ENCODE data around the gene GHRL.

Gene GHRL

DNA sequence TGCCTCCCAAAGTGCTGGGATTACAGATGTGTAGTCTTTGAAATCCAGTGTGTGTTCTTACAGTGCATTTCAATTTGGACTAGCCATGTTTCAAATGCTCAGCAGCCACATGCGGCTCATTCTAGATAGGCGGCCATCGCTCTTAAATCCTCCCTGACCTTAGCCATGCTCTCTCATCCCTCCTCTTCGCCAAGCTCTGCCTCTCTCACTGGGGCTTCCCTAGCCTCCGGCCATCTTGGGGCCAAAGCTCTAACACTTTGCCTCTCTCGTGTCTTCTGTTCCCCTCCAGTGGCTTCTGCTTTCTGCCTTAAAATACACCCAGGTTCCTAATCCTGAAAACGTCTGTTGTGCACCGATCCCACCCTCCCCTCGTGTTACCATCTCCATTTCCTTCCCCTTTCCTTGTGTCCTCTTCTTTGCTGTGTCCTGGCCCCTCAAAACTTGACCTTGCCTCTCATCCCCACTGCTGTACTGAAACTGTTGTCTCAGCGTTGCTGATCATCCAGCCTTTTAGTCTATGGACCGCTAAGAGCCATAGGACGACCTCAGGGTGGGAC is 1.4 kb upstream of the GHRL start:
- DNase-seq, result no peak

GRCh38 chr3:10291641-10292040 is 1.1 kb downstream of the GHRL start:
- DNase-seq, result no peak

GRCh38 chr3:10290481-10291176 is 2.1 kb downstream of the GHRL start:
- DNase-seq, result no peak

DNA sequence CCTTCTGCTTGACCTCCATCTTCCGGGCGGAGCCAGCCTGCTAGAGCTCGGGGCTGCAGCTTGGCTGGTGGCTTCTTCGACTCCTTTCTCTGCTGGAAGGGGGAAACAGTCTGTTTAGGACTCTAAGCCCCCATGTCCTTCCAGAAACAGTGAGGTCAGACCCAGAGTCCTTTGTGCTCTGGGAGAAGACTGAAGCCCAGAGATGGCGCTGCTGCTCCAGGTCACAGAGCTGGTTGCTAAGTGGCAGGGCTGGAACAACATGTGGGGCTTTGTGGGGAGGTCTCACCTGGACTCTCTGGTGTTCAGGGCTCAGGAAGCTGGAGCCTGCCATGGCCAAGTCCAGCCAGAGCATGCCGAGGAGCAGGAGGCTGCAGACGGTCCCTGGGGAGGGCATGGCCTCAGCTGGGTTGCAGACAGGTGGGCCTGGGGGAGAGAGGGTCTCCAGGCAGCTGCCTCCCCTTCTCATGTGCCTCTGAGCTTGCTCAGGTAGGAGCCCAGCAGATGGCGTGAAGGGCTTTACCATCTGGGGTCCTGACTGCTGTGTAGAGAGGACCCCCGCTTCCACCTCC is 2.9 kb downstream of the GHRL start:
- DNase-seq, result no peak

DNA sequence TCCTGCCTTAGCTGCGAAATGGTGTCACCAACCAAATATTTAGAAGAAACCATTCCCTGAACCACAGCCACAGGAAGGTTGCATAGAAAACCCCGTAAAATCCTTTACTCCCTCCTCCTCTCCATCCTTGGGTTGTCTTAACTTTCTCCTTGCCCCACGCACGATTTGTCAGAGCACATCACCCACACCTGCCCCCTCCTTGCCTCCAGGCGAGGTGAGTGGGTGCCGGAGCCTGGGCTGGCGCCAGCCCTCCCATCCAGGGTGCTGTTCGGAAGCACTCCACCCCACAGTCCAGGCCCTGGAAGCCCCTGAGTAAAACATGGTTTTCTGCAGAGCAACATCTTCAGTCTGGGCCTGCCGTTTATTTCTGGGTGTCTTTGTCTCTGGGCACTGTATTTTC is 3.7 kb downstream of the GHRL start:
- DNase-seq, result no peak

GRCh38 chr3:10288575-10288960 is 4.2 kb downstream of the GHRL start:
- no peak for DNase-seq

DNA sequence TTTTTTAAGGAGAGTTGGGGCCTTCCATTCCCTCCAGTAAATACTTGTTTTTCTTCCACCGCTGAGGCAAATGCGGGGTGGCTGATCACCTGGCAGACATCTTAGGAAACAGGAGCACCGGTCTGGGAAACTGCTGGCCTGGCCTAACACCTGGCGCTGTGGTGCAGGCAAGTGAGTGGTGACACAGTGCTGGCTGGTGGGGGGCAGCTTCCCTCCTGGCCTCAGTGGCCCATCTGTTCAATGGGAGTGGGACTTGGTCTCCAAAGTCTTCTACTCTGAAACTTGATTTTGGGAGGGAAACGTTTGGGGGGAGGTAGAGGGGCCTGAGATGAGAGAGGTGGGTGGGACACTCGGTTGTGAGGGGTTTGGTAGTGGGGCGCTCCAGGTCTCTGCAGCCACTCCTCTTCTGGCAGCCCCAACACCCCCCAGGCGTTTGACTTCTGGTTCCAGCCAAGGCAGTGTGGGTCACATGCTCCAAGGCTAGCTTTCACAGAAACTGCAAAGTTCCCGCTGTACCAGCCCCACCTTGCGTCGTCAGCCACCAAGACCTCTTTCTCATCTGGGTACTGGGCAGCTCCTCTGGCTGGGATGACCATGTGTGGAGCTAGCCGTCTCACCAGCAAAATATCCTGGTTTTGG is 4.7 kb downstream of the GHRL start:
- no peak for DNase-seq

DNA sequence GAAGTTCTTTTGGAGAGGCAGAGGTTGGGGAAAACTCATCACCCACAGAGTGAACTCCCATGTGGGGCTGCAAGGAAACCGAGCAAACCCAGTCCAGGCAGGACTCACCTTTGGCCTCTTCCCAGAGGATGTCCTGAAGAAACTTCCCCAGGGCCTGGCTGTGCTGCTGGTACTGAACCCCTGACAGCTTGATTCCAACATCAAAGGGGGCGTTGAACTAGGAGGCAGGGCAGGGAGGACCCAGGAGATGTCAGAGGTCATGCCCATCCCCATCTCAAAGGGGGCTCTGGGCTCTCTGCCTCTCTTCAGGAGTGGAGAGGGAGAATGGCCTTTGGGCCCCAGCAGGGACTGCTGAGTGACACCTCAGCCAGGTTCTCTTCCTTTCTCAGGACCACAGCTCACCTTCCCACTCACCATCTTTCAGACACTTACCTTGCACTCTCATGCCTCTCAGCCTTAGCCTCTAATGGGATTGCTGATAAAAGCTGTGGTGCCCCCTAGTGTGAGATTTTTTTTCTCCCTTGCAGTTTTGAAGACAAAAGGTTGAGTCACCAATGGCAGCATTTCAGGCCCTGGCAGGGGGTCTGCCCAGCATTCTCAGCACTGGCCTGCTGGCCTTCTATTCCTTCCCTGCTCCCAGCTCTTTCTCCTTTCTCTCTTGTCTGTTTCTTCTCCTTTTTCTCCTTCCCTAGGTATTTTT is 6.0 kb downstream of the GHRL start:
- peak; percentile 66 for DNase-seq

- no peak for DNase-seq
Measured at GRCh38 chr3:10286133-10286524, 6.6 kb downstream of the GHRL start.

- DNase-seq, result no peak
Measured at GRCh38 chr3:10285272-10286132, 7.2 kb downstream of the GHRL start.

DNA sequence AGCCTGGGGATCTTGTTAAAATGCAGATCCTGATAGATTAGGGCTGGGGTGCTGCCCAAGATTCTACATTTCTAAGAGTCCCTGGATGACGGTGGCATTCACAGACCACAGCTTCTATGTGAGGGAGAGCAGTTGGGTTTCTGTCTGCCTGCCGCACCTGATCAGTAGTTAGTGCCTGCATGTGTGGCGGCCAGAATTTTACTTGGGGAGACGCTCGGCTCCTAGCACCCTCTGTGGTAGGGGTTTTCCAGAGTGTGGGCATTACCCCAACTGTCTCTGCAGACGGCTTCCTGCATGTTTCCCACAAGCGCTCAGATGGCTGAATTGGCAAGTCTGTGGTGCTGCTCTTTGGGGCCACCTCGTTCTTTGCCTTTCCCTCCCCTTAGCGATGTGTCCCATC is 8.3 kb downstream of the GHRL start:
- DNase-seq, result peak; percentile 74

DNA sequence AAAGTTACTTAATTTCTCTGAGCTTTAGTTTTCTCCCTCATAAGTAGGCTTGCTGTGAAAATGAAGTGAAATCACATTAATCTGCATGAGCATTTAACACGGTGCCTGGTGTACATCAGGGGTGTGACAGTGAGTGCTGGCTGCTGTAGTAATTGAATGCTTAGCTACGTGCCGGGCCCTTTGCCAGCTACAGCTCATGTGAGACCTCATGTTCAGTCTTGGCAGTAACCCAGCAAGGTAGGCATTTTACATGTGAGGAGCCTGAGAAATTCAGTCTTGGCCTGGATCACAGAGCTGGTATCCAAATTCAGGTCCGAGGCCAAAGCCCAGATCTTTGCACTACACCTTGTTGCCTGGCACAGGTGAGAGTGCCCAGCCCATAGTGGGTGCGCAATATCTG is 9.1 kb downstream of the GHRL start:
- no peak for DNase-seq

DNA sequence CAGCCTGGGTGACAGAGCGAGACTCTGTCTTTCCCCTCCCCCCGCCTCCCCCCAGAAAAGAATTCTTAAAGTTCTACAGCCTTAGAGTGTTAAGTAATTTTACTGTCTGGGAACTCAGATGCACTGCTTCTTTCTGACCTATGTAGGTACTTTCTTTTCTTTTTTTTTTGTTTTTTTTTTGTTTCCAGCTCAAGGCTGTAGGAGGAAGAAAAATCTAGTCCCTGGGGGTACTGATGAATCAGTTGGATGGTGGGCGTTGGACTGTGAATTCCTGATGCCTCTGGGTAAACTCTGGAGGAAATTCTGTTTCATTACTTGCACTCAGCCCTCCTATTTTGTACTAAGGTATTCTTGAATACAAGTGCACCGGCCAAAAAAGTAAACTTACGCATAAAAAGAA is 10.8 kb downstream of the GHRL start:
- no peak for DNase-seq

DNA sequence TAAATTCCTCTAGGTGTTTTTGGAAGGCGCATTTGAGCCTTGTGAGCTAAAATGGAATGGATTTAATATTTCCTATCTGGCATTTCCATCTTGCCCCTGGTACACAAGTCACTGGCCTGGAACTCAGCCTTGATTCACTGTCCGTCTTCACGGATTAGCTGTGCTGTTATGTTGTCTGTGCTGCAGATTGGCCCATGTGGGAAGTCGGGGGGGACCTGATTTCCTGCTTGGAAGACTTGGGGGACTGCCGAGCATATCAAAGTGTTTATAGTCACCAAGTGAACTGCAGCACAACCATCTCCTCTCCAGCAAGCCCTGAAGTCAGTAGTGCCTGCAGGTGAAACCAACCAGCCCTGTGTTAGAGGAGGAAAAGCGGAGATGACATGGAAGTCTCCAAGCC is 12.2 kb downstream of the GHRL start:
- DNase-seq, result no peak

- no peak for DNase-seq
Measured at GRCh38 chr3:10280177-10280529, 12.6 kb downstream of the GHRL start.

- no peak for DNase-seq
Measured at GRCh38 chr3:10279384-10280176, 13.2 kb downstream of the GHRL start.

DNA sequence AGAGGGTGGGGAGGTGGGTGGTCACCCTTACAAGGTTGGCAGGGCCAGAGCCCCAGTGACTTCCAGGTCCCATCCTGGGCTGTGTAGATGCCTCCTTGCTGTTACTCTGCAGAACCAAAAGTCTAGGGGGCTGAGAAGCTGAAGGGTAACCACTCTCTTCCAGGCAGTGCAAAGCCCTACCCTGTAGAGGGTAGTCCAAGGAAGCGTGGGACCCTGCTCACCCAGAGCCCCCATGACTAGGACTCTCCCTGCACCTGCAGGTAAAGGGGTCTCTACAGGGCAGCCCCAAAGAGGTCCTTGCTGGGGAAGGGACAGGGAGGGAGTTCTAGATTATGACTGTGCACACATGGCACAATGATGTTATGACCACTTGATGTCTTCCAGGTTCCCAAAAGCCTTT is 14.2 kb downstream of the GHRL start:
- no peak for DNase-seq

DNA sequence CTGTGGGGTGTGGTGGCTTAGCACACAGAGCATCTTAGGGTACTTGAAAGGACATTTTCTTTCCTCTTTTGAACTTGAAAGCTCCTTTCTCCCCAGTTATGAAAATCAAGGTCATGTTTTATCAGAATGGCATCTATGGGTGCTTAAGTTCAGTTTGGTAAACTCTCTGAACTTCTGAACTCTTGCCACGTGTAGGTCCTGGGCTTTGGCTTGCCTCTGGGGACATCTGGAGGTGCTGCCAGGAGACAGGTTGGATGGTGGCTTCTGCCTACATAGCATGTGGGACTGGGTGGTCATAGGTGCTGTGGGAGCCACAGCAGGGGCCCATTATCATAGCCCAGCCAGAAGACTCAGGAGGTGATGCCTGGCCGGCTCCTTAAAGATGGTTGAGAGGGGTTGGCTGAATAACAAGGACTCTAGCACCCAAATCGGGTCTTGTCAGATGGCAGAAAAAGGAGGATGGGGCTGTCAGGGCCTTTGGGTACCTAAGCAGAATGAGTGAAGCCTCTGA is 15.6 kb downstream of the GHRL start:
- DNase-seq, result no peak

DNA sequence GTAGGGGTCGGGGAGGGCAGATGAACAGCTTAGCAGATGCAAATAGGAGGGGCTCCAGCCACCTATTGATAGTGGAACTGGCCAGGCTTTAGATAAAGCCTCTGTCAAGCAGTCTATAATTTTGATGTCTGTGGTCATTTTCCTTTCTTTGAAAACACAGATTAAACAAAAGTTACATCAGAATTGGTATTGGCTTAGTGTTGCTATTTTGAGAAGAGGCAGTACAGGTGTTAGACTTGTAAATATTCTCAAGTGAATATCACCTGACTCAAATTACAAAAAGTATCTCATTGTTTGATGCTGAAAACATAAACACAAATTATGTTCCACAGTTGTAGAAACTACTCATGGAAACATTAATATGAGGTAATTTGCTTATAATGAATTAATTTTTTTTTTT is 18.1 kb downstream of the GHRL start:
- DNase-seq, result no peak

DNA sequence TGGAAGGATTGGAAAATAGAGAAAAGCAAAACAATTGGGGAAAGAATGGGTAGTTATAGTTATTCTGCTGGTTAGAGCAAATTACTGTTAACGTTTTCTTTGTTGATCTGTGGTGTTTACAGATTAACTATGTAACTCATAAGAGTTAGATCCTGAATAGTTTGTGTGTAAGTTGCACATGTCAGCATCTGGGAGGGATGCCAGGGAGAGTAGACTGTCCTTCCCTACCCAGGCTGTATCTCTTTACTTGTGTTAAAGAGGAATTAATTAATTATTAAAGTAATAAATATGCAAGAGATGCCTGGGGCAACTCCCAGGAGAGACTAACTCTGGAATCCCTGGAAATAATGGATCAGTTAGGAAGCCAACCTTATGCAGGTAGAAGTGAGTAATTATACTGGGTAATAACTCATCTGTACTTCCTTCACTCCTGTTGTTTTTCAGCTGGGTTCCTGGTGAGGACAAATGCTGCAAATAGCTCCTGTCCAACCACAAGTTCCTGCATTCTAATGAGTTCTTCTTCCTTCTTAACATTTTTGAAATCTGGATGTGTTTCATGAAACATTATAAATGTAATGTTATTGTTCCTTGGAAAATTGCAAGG is 18.9 kb downstream of the GHRL start:
- DNase-seq, result no peak

DNA sequence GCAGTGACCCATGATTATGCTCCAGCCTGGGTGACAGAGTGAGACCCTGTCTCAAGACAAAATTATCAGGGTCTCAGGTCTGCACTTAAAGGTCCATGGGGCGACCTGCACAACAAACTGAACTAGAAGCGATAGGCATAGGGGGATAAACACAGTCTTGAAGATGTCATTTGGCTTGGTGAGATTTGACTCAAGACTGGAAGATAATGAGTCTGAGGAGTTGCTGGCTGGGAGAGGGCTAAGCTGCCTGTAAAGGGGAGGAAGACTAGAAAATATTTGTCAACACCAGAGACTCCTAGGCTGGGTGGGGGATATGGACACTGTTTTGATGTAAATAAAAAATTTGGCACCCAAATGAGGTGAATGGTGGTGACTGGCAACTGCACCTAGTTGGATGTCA is 19.8 kb downstream of the GHRL start:
- no peak for DNase-seq

All from CD4-positive, alpha-beta T cell treated with Interleukin-4 for 4 hours (primary cell).